Activated T-cell treated with anti-CD3 and anti-CD28 coated beads for 24 hours (primary cell): ENCODE results near the gene RPP30.

Source experiments
- DNase-seq: peaks from one replicate; pipeline ENCODE4 v3.0.0-alpha.2; 2020; ENCODE audit warnings: low read depth

Gene RPP30

DNA sequence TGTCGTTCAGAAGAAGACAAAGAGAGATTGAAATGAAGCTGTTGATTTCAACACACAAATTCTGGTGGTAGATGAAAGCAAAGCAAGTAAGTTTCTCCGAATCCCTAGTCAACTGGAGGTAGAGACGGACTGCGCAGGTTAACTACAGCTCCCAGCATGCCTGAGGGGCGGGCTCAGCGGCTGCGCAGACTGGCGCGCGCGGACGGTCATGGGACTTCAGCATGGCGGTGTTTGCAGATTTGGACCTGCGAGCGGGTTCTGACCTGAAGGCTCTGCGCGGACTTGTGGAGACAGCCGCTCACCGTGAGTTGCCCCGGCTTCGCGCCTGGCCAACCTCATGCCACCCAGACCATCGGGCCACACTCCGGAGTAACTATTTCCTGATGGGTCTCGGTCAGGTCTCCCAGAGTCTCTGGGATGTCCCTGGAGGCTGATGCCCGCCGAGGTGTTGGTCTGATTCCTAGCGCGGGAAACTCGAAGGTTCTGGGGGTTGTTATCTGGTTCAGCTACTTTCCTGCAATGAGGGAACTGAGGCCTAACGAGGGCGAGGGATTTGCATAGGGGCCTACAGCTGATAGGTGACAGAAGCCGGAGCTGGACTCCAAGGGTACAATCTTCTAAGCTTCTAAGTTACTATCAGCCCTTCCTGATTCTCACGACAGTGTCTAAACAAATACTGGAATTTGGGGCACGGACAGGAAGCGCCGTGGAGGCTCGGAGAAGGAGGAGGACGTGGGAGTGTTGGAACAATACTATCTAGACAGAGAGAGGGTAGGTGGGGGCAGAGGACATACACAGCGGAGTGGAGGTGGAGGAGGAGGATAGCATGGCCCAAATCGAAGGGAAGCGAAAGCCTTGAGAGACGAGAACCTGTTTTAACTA, at the start of gene RPP30:
Gene RPP30, plus strand, starts transcription at position 209 of the 882 bp plus-strand sequence. Its CDS starts 13 bp downstream, at position 222.
- peak; percentile 78 for DNase-seq

DNA sequence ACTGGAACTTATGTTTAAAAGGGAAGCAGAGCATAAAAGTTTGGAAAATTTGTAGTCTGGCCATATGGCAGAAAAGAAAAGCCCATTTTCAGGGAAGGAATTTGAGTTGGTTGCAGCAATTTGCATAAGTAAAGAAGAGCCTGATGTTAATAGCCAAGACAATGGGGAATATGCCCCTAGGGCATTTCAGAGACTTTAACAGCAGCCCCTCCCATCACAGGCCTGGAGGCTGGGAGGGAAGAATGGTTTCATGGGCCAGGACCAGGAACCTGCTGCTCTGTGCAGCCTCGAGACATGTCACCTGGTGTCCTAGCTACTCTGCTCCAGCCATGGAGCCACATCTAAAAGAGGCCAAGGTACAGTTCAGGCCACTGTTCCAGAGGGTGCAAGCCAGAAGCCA, 49.3 kb upstream of the RPP30 start:
- DNase-seq, result no peak

DNA sequence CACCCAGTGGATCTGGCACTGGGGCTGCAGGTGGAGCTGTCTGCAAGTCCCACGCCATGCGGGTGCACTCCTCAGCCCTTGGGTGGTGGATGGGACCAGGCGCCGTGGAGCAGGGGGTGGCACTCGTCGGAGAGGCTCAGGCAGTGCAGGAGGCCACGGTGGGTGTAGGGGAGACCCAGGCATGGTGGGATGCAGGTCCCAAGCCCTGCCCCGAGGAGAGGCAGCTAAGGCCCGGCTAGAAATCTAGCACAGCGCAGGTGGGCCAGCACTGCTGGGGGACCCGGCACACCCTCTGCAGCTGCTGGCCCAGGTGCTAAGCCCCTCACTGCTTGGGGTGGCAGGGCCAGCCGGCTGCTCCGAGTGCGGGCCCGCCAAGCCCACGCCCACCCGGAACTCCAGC, 39.7 kb upstream of the RPP30 start:
- no peak for DNase-seq

DNA sequence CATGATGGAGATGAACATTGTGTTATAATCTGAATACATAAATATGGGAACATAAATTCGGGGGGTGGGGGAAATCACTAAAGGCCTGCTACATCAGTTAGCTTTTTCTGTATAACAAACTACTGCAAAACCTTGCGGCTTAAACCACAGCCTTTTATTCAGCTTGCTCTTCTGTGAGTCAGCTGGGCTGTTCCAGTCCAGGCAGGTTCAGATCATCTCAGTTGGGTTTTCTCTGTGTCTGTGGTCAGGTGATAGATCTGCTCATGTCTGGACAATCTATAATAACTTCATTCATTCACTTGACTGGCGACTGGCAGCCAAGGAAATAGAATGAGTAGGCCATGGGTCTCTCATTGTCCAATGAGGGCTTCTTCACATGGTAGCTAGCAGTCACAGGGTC, 37.4 kb upstream of the RPP30 start:
- DNase-seq, result no peak

DNA sequence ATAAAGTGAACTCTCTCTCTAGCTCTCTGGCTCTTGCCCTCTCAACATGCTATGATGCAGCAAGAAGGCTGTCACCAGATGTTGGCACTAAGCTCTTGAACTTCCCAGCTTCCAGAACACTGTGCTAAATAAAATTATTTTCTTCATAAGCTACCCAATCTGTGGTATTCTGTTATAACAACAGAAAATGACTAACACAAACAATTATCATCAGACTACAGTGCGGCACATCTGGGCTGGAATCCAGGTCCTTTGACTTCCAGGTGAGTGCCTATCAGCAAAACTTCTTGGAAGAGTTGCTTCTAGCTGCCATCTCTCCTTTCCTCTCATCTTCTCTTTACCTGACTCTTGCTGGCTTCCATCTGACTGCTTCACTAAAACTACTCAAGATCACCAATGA, 34.3 kb upstream of the RPP30 start:
- no peak for DNase-seq

DNA sequence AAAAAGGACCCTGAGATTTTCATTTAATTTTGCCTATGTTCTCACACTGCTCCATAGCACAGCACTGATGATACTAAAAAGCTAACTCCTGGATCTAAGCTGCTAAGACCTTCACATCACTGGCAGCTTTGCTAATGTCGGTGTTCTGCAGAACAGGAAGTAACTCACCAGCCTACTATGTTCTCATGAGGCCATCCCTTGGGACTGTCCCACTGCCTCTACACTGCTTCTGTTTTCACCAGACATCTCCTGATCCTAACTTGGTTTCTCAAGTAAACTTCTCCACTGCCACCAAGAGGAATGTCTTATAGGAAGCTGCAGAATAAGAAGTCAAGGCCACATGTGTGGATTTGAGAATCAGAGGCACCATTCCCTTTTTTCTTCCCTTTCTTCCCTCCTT, 29.0 kb upstream of the RPP30 start:
- DNase-seq, result no peak

DNA sequence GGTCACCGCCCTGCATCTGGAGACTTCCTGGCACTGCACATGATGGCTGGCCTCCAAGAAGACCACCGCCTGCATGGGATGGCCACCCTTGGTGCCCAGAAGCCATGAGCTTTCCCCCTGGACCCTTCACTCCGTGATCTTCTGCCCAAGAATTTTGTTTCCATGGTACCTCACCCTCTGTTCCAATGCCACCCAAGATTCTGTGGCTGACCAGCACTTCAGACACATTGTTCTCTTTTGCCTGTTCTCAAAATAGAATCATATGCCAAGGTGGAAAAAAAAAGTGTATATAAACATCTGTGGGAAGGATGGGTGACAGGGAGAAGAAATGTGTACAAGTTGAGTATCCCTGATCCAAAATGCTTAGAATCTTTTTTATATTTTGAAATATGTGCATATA, 26.0 kb upstream of the RPP30 start:
- no peak for DNase-seq

DNA sequence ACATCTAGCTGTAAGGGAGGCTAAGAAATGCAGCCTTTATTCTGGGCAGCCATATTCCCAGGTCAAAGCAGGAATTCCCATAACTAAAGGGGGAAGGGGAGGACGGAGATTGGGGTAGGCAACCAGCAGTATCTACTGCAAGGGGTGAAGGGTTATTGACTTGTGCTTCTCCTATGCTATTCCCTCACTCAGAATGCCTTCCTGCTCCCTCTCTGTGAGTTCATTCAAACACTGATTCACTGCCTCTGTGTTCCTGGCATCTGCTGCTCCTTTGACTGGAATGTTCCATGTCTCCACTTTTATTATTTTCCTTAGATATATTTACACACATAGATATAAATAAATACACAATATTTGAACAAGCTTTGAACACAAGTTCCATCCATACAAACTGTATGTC, 25.0 kb upstream of the RPP30 start:
- no peak for DNase-seq

DNA sequence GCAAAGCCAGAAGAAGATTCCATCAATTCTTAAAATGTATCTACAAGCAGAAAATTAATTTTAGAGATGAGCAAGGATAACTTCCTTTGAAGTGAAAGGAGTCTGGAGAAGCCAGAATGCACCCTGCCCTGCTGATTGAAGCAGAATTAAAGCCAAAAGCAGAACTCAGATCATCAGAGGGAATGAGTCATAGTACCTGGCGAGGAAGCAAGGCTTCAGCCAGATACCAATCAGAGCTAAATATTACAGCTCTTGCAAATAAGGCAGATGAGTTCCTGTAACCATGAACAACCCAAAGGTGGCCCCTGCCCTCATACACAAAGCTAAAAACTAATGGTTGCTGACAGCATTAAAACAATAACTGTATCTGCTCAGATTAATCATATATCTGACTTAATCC, 24.3 kb upstream of the RPP30 start:
- DNase-seq, result no peak

DNA sequence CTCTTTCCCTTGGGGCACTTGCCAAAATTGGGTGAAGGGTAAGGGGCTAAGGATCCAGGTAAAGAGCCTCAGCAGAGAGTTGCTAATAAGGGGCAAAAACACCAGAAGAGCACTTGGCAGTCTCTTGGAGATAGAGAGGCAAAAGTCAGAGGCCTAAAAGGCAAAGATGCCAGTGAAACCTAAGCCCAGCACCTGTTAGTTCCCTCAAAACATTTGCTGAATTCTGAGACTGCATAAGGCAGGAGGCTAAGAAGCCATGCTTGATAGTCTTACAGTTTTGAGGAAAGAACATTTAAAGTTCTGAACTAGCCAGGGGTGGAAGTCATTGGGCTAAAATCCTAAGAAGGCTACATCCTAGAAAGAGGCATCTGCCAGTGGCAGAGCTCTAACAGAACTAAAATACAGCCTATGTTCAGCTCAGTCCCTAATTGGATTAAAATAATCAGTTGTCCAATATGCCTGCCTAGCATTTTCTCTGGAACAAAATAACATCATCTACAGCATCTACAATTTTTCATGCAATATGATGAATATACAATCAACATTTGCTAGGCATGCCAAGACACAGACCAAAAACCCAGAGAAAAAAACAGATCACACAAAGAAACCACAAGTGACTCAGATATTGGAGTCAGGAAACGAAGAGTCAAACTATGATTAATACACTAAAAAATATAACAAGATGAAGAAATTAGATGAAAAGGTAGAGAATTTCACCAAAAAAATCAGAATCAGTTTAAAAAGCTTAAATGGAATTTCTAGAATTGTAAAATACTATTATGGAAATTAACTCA, 21.6 kb upstream of the RPP30 start:
- DNase-seq, result no peak

DNA sequence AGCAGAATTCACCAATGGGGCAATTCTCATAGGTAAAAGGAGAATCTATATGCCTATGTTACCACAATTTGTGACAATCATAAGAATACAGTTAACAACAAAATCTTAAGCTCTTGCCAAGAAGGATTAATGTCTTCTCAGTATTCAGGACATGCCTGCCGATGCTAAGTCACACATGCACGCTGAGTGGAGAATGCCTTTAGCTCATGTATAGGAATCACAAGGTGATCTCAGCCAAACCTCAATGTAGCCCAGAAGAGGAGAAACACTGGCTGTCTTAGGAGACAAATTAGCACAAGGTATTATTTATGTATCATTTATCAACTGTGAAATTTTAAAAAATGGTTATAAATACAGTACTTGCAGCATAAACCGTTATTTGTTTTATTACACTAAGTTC, 16.6 kb upstream of the RPP30 start:
- DNase-seq, result no peak

DNA sequence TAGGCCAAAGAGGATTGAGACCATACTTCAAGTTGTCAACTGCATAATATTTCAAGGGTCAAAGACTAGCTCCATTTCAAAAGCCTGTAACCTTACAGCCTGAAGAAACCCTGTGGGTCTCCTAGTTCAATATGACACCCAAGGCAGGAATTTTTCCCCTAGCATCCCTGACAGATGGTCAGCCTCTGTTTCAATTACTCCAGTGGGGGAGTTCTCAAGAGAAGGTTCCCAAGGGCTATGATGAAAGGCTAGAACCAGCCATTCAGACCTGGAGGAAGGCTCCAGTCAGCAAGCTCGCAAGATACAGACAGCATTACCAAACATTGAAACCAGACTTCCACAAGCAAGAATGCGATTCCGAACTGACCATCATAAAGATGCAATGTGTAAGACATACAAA, 15.5 kb upstream of the RPP30 start:
- DNase-seq, result no peak

DNA sequence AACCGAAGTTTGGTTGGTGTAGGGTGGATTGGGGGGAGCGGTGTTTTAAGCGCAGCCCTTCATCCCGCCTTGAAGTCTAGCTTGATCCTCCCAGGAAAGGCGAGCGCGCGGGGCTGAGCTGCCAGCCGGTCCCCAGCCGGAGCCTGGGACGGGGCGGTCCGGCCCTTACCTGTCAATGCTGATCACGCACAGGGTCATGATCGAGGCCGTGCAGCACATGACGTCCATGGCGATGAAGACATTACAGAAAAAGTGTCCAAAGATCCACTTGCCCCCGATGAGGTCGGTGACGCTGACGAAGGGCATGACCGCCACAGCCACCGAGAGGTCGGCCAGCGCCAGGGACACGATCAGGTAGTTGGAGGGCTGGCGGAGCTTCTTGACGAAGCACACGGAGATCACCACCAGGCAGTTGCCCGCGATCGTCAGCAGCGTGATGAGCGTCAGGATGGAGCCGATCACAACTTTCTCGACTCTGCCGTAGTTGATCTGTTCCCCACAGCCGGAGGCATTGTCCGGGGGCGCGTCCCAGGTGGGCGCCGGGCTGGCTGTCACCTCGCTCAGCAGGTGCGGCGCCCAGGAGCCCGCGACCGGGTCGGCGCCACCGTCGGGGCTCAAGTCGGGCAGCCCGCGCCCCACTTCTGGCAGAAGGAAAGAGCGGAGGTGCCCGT, 14.7 kb upstream of the RPP30 start:
- no peak for DNase-seq

DNA sequence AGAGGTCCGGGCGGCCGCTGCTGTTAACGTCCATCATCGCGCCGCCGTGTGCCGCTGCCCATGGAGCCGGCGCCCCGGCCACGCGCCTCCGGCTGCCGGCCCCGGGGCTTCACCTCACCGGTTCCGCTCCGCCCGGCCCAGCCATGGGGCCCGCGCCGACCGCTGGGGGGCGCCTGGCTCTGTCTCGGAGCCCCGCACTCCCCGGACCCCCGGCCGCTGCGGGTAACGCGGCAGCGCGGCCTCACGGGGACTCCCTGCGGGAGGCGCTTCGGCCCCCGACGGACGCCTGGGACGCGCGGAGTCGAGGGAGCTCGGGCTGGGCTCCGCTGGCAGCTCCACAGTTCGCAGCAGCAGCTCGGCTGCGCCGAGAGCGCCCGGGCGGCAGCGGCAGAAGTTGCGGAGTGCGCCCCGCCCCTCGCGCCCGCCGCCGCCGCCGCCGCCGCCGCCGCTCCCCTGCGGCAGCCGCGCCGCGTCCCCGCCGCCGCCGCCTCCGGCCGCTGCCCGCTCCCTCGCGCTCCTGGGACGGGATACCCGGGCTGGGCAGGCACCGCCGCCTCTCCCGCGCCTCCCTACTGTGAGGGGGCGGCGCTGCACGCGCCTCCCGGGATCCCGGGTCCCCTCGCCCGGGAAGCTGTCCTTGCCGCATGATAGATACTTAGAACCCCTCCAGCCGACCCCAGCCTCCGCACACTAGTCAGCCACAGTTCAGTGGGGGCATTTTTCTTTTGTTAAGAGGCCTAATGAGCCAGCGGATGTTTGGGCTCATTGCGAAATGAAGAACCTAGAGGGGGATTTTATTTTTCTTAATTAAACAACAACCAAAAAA, 13.9 kb upstream of the RPP30 start, which contains the start of gene HTR7:
Gene HTR7, minus strand, starts transcription at position 405 of the 826 bp plus-strand sequence. Its CDS starts 368 bp downstream, at position 37.
- peak; percentile 44 for DNase-seq

DNA sequence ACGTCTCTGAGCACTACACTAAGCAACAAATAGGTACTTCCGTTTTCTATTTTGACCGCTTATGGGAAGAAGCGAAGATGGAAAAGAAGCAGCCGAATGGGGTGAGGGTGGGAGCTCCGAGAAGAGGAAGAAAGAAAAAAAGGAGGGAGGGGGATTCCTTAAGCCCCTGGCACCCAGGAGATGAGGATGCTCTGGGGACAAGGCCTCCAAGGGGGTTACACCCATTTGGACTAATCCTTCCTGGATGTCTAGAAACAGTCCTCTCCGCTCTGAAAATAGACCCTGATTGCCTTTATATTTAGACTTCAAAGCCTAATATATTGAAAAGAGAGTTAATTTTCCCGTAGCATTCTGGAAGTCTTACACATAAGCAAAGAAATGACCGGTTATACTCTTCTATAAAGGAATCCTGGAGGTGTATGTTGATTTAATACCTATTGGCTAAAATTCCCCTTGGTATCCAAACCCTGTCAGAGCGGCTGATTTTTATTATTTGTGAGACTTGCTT, 13.3 kb upstream of the RPP30 start:
- DNase-seq, result no peak

DNA sequence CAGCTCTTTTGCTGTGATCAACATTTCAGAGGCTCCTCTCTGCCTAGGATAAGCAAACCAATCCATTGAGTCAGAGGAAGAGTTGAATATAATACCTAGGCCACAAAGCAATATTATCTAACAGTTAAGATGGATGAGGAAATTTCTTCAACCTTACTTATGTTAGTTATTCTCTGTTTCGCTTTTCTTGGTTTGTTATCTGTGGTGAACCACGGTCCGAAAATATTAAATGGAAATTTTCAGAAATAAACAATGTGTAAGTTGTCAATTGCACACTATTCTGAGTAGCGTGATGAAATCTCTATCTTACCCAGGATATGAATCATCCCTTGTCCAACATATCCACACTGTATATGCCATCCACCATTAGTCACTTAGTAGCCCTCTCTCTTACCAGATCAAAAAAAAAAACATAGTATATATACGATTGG, 12.4 kb upstream of the RPP30 start:
- DNase-seq, result no peak

DNA sequence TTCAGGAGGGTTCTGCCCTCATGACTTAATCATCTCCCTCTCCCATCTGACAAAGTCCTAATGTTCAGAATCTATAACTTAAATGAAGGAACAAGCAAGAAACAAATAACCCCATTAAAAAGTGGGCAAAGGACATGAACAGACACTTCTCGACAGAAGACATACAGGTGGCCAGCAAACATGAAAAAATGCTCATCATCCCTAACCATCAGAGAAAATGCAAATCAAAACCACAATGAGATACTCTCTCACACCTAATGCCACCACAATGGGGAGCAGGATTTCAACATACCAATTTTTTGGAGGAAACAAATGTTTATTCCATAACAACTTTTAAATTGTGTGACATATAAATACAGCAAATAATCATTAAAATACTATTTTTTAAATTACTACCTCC, 11.0 kb upstream of the RPP30 start:
- DNase-seq, result no peak

DNA sequence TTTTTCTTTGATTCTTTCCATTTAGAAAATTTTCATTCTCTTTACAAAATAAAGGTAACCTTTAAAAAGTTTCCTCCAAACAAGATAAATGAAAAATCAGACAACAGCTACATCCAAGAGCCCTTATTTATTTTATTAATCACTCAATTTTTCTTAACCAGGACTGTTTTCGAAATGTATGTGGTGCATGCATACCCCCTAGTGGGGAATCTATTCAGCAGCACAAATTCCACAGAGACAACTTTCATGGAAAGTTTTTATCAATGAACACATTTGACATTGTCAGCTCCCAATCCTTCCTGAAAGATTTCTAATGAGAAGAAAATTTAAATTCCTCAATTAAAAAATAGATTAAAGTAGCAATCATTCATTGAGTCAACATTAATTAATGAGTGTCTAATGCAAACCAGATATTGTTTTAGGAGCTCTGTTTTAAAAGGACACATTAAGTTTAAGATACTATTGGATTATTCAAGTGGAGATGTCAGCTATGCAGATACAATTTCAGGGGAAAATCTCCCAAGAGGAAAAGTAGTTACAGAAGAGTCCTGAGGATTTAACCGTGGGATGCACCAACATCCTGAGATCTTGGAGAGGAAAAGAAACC, 8.8 kb upstream of the RPP30 start:
- DNase-seq, result no peak

DNA sequence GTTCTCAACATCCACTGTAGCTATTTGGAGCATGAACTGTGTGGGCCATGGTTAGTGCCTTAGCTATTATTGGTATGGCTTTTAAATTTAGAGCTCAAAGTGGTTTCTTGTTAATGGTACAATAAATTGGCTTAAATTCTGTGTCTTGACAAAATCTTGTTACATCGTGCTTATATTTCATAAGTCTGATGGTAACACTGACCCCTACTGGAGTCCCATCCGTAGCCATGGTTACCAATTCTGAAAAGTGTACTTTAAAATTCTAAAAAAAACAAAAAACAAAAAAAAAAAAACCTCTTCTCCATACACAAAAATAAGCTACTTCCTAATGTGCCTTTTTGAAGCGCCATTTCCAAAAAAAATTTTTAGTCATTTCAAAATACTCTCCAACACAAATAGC, 6.4 kb upstream of the RPP30 start:
- DNase-seq, result no peak

DNA sequence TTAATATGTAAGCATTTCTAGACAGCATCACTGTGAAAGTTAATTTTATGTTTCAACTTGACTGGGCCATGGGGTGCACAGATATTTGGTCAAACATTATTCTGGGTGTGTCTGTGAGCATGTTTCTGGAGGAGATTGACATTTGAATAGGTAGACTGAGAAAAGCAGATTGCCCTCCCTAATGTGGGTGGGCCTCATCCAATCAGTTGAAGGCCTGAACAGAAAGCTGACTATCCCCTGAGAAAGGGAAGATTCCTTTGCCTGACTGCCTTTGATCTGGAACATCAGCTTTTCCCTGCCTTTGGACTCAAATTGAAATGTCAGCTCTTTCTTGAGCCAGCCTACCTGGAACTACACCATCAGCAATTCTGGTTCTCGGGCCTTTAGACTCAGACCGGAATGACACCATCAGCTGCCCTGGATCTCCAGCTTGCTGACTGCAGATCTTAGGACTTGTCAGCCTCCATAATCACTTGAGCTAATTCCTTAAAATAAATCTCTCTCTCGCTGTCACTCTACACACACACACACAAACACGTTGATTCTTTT, 5.7 kb upstream of the RPP30 start:
- DNase-seq, result no peak

DNA sequence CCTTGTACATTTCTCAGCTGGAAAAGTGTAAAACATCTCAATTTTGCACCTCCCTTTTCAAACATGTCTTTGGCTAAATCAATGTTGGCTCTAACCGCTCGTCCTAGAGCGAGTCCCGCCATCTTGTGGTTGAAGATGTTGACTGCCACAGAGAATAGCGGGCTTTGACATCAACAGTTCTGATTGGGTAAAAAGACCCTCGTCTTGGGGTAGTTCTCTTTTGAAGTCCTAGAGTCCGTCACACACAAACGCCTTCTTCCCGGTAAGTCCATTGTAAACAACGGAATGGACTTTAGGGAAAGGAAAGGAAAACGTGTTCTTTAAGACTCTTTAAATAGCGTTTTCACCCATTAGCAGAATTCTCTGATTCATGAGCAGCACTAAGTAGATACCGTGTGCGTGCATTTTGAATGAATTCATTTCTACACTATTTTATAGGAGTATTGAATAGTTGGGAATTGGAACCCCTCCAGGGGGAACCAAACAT, 452 bp upstream of the RPP30 start:
- DNase-seq, result peak; percentile 30
